ENCODE results near the gene GPC6.

GPC6 gene

DNA sequence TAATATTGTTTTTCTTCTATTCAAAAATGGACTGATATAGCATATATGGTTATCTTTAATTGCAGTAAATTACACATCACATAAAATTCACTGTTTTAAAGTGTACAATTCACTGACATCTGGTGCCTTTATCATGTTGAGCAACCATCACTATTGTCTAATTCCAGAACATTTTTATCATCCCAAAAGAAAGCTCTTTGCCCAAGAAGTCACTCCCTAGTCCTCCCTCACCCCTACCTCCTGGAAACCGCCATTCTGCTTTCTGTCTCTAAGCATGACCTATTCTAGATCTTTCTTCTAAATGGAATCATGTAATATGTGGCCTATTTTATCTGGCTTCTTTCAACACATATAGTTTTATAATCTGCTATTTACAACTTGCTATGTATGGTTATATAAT, 727.2 kb downstream of the GPC6 start:
- DNase-seq = no peak

DNA sequence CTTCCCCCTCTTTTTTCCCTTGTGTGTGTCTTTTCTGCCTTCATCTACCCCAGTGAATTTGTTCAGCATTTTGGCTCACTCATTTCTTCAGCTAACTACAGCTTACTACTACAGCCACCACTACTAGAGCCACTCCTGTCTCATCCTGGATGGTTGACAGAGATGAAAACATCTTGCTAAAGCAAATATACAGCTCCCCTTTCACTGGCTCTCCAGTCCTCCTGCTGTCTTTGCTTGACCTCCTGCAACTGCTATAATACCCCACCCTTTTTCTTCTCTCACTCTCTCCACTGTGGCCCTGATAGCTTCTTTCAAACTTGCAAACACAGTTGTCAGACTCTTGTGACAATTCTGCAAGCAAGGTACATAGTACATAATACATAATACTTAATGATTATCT, 729.3 kb downstream of the GPC6 start:
- no peak for DNase-seq

- no peak for DNase-seq
These were observed 729.8 kb downstream of the GPC6 start for GRCh38 chr13:93956426-93956825.

DNA sequence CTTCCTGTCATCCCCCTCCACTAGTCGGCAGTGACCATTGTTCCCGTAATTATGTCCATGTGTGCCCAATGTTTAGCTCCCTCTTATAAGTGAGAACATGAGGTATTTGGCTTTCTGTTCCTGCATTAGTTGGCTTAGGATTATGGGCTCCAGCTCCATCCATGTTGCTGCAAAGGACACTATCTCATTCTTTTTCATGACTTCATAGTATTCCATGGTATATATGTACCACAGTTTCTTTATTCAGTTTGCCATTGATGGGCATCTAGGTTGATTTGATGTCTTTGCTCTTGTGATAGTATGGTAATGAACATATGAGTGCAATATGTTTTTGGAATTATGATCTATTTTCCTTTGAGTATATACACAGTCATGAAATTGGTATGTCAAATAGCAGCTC, 730.8 kb downstream of the GPC6 start:
- no peak for DNase-seq

GRCh38 chr13:93959796-93960533, 733.4 kb downstream of the GPC6 start:
- no peak for DNase-seq

DNA sequence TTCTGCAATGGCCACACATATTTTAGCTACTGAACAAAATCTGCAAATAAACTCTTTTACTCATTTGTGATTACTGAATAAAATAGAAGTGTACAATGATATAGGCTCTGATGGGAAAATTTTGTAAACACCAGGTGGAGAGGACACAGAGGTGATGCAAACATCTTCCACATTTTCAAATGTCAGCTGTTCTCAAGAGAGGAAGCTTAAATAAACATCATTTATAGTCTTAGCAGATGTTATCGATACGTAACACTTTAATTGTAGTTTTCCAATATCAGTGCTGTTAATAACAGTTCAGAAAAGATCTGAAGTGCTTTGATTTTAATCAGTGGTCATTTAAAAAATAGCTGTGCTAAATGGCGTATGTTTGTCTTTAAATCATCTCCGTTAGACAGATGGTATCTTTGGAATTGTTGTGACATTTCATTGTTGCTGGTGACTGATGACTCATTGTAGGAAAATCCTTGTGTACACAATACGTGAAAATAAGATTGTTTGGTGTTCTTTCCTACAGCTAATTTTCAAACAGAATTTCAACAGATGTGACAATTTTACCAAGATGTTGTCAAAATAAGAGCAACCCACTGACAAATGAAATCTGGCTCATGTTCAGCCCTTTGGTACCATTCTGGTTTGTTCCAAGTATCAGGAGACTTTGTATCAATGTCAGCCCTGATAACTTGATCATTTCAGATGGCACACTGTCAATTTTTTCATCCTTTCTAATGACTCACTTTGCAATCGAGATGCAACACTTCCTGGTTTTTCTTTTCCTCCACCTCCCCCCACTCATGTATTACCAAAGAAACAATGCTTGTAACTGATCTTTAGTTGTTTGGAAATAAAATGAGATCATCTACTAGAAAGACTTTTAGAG, 736.9 kb downstream of the GPC6 start:
- DNase-seq = no peak

GRCh38 chr13:93964146-93964512, 737.5 kb downstream of the GPC6 start:
- no peak for DNase-seq

DNA sequence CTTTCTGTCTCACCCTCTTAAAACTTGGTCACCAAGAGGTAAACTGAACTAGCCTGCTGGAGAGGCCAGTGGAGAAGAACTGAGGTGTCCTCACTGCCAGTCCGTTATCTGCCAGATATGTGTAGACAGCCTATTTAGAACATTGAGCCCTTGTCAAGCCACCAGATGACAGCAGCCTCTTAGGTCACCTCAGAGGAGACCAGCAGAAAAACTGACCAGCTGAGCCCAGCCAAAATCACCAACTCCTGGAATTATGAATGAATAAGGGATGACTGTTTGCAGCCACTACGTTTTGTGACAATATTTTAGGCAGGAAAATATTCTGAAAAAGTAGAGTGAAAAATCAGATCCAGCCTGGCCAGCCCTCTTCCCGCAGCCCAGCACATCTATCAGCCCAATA, 739.0 kb downstream of the GPC6 start:
- no peak for DNase-seq

- no peak for DNase-seq
These were observed 739.8 kb downstream of the GPC6 start for GRCh38 chr13:93966267-93966936.

- no peak for DNase-seq
These were observed 740.7 kb downstream of the GPC6 start for GRCh38 chr13:93967286-93967685.

GRCh38 chr13:93975242-93975641, 748.6 kb downstream of the GPC6 start:
- DNase-seq = no peak

GRCh38 chr13:93976528-93976927, 749.9 kb downstream of the GPC6 start:
- no peak for DNase-seq

GRCh38 chr13:93977986-93978385, 751.4 kb downstream of the GPC6 start:
- DNase-seq = no peak

GRCh38 chr13:93981426-93981977, 754.9 kb downstream of the GPC6 start:
- DNase-seq = no peak

DNA sequence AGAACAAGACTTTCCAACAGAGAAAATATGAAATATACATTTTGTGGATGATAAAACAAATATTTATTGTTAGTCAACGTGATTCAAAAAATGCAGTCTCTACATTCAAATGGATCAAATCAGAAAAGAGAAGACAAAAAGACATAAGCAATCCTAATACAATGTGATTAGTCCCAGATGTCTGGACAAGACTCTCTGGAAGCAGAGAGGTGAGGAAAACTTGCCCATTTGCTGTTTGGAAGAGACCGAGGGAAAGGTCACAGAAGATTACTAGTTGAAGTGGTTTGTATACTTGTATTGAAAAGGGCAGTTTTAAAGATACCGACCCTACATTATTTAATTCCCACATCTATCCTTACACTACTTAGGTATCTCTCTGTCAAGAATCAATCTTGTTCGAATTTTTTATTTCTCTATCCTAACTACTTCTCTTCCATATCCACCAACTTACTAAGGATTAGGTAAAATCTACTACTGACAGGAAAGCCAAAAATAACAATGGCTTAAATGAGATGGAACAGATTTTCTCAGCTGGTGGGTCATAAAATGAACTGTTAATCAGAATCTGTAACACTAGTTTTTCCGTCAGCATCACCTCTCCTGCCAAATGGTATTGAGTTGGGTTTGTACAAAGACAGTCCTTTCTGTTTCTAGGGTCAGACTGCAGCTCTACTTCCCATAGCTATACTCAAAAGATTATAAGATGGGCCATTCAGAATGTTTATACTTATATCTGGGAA, 755.7 kb downstream of the GPC6 start:
- DNase-seq = no peak

DNA sequence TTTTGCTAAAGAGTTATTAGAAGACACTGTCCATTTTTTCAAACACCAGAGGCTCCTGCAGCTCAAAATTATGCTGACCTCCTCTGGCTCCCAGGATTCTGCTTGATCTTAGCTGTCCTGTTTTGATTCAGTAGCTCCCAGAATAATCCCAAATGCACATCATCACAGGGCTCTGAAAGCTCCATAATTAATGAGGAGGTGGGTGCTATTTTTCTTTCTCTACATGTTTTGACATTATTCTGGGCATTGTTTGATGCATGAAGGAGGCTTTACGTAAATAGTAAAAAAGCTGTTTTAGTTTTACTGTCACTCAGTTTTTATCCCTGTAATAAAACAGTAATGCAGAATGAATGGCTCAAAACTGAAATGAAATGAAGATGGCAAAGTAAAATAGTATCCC, 757.4 kb downstream of the GPC6 start:
- DNase-seq = no peak

- DNase-seq = no peak
These were observed 758.3 kb downstream of the GPC6 start for GRCh38 chr13:93984876-93985275.

GRCh38 chr13:93987458-93987857, 760.9 kb downstream of the GPC6 start:
- no peak for DNase-seq

DNA sequence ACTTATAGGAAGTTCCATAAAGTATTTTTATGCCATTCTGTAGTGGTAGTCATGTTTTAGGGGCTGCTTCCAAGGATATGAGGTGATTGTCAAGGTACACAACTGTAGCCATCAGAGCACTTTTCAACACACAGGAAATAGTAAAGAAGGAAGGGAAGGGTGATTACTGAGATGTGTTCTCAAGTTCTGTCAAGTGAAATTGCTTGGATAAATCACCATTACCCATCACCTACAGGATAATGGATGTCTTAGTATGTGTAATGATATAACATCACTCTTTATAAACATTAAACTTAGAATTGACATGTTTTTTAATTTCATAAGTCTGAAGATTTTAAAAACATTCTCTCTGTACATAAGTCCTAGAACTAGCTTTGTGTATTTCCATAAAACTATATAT, 765.0 kb downstream of the GPC6 start:
- no peak for DNase-seq

- DNase-seq = no peak
These were observed 769.9 kb downstream of the GPC6 start for GRCh38 chr13:93996481-93996880.

DNA sequence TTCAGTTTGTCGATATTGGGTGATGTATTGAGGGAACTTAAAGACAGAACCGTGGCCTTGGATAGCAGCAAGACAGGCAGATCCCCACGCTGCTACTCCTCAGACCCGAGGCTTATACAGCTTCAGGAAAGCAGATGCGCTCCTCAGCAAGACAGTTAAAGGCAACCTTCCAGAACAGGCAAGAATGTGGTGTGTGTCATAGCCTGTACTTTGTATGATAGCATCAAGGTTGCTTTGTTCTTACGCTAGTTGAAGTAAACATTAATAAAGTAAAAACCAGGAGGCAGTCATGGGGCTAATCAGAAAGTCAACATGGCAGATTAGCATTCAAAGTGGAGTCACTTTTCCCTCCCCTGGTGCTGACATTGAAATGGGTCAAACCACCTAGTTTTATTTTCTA, 779.7 kb downstream of the GPC6 start:
- DNase-seq = no peak

DNA sequence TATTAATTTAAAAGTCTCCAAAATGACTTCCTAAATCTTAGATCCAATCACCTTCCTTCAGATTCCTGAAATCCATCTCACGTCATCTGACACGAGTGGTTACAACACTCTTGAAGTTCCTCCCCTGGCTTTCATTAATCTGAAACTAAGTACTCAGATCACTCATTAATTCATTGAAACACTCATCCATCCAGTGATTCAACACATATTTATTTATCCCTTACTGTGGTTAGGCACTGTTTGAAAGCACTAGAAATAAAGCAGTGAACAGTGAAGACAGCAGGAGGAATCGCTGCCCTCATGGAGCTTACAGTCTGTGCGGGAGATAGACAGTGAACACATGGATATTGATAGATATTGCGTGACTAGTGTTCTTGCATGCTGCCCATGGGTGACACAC, 780.5 kb downstream of the GPC6 start:
- DNase-seq = no peak

- no peak for DNase-seq
These were observed 783.1 kb downstream of the GPC6 start for GRCh38 chr13:94009701-94010100.

Data from NCI-H1048 (cell line).